ENCODE measurements around the gene TUBA4A. TPM values are rescaled to one million over a fixed set of nuclear protein-coding genes. Genes with fewer than 3 reads are reported as not detected.

The TUBA4A gene
- polyA plus RNA-seq, 1 donor from 2014 or later: 229 TPM

GRCh38 chr2:219245148-219245898, 8.4 kb downstream of the TUBA4A start, which contains the start of the genes GLB1L and STK16:
TSS of gene GLB1L (minus strand) at chr2:219245444. CDS start at chr2:219243573, 1,871 bp downstream.
TSS of gene STK16 (plus strand) at chr2:219245479. CDS start at chr2:219246000, 521 bp downstream.
- Mint-ChIP-seq H3K27ac (peak within 1 kb of the TSS; percentile 85 to 98 (median 97)), H3K27me3 (peaks cover 1% of the 10 kb centered on the region), H3K4me1 (peaks cover 33 to 47% (median 43%) of the 10 kb centered on the region in 3 donors), H3K36me3 (peaks cover 1% of the 10 kb centered on the region), H3K4me3 (peak within 1 kb of the TSS; percentile 84 to 96 (median 92)), H3K9me3 (no peaks in the 10 kb centered on the region)

- peaks cover 27 to 42% (median 41%) of the 10 kb centered on the region in 3 donors for H3K4me1 Mint-ChIP-seq
- peaks cover 1% of the 10 kb centered on the region for H3K36me3 Mint-ChIP-seq
- H3K4me3 Mint-ChIP-seq: peak overlapping the region; percentile 84 to 96 (median 92)
Measured at GRCh38 chr2:219244789-219245147, 8.9 kb downstream of the TUBA4A start.

GRCh38 chr2:219243291-219243761, 10.4 kb downstream of the TUBA4A start:
- Mint-ChIP-seq H3K36me3 (peaks cover 1% of the 10 kb centered on the region), H3K4me1 (peaks cover 15 to 29% (median 28%) of the 10 kb centered on the region in 3 donors), H3K27me3 (peaks cover 1% of the 10 kb centered on the region), H3K9me3 (no peaks in the 10 kb centered on the region), H3K27ac (peak overlapping the region; percentile 63 to 73 (median 72)), H3K4me3 (peak overlapping the region; percentile 39 to 68 (median 50))

More at GRCh38 chr2:219244789-219245147, 8.9 kb downstream of the TUBA4A start:
- Mint-ChIP-seq H3K9me3 (no peaks in the 10 kb centered on the region), H3K27ac (peak overlapping the region; percentile 85 to 98 (median 97)), H3K27me3 (peaks cover 1% of the 10 kb centered on the region)

- Mint-ChIP-seq H3K36me3 (peaks cover 6% of the 10 kb centered on the region), H3K27me3 (no peaks in the 10 kb centered on the region), H3K9me3 (no peaks in the 10 kb centered on the region), H3K4me1 (peaks cover 6 to 17% (median 15%) of the 10 kb centered on the region in 3 donors), H3K27ac (no peak overlapping the region), H3K4me3 (peak overlapping the region in 1 of 4 donors; percentile 76)
Measured at GRCh38 chr2:219234331-219234730, 19.4 kb downstream of the TUBA4A start.

GRCh38 chr2:219230059-219230540, 23.6 kb downstream of the TUBA4A start:
- Mint-ChIP-seq H3K36me3 (peaks cover 5% of the 10 kb centered on the region), H3K27ac (peak overlapping the region; percentile 92 to 98 (median 97)), H3K4me3 (peak overlapping the region; percentile 99 to 100 (median 100)), H3K9me3 (no peaks in the 10 kb centered on the region), H3K27me3 (no peaks in the 10 kb centered on the region), H3K4me1 (peaks cover 16 to 28% (median 20%) of the 10 kb centered on the region in 3 donors)

DNA sequence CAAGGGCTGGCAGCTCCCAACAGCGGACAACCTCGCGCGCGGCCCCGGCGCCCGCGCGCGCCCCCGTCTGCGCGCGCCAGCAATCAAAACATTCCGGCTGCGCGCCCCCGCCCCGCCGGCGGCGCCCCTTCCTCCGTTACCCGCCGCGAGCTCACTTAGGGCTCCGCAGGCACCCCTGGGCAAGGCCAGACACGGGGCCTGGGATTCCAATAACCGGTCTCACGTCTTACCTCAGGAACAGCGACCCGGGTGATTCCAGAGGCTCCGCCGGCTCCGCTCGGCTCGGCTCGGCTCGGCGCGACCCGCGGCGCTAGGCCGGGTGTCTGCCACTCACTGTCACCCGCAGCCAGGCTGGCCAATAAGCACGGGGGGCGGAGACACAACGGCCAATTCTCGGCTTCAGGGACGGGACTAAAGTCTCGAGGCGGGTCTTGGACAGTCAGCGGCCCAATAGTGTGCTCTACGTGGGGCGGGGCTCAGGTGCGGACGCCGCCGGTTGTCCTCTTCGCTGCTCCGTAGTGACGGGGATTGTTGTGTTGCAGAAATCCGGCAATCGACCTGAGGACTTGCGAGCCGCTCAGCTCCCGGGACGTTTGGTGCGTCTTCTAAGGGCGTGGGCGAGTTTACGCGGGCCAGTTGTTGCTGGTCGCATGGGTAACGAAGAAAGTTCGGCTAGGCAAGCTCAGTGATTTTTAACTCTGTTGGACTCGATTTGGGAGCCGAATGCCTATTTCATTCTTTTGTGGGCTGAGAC, 24.2 kb downstream of the TUBA4A start, which contains the start of the genes ANKZF1 and ATG9A:
ANKZF1 (plus strand) TSS at position 502 of the 754 bp plus-strand sequence. CDS start 452 bp downstream, outside the sequence.
ATG9A (minus strand) TSS at position 332 of the 754 bp plus-strand sequence. CDS start 1,612 bp downstream, outside the sequence.
- peak within 1 kb of the TSS; percentile 92 to 98 (median 97) for H3K27ac Mint-ChIP-seq
- H3K4me3 Mint-ChIP-seq: peak within 1 kb of the TSS; percentile 99 to 100 (median 100)
- H3K27me3 Mint-ChIP-seq: no peaks in the 10 kb centered on the region
- peaks cover 5% of the 10 kb centered on the region for H3K36me3 Mint-ChIP-seq
- peaks cover 19 to 26% (median 21%) of the 10 kb centered on the region in 3 donors for H3K4me1 Mint-ChIP-seq
- H3K9me3 Mint-ChIP-seq: no peaks in the 10 kb centered on the region

DNA sequence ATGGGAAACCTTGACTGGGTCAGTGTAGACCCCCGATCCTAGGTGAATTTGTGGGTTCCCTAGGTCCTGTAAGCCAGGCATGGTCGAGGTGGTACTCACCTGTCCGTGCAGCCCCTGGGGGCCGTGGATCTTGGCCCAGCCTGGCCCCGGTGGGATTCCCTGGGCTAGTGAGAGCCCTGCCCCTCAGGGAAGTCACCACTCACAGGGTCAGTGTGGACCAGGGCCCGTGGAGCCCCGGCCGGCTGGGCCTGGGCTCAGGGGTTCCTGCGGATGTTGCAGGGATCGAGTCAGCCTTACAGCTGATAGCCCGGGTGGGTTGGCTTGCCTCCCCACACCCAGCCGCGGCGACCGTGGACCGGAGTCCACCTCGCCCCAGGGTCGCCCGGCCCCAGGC, 24.8 kb downstream of the TUBA4A start:
- Mint-ChIP-seq H3K9me3 (no peaks in the 10 kb centered on the region), H3K36me3 (peaks cover 4% of the 10 kb centered on the region), H3K27me3 (no peaks in the 10 kb centered on the region), H3K4me3 (peak overlapping the region; percentile 87 to 99 (median 94)), H3K4me1 (peaks cover 17 to 24% (median 21%) of the 10 kb centered on the region in 3 donors), H3K27ac (peak overlapping the region in 1 of 3 donors; percentile 92)

- Mint-ChIP-seq H3K36me3 (peaks cover 3% of the 10 kb centered on the region), H3K27ac (peak overlapping the region in 1 of 3 donors; percentile 92), H3K27me3 (no peaks in the 10 kb centered on the region), H3K4me1 (peaks cover 17 to 24% (median 21%) of the 10 kb centered on the region in 3 donors), H3K9me3 (no peaks in the 10 kb centered on the region), H3K4me3 (peak overlapping the region; percentile 87 to 99 (median 94))
Measured at GRCh38 chr2:219228041-219228910, 25.4 kb downstream of the TUBA4A start.

GRCh38 chr2:219225350-219225749, 28.4 kb downstream of the TUBA4A start:
- Mint-ChIP-seq H3K9me3 (no peaks in the 10 kb centered on the region), H3K4me3 (peak overlapping the region in 1 of 4 donors; percentile 85), H3K36me3 (peaks cover 3% of the 10 kb centered on the region), H3K27ac (peak overlapping the region in 1 of 3 donors; percentile 76), H3K27me3 (no peaks in the 10 kb centered on the region), H3K4me1 (peaks cover 11 to 21% (median 15%) of the 10 kb centered on the region in 3 donors)

- Mint-ChIP-seq H3K27ac (peak overlapping the region in 1 of 3 donors; percentile 73), H3K27me3 (no peaks in the 10 kb centered on the region), H3K36me3 (no peaks in the 10 kb centered on the region), H3K4me3 (peak overlapping the region in 2 of 4 donors; percentile 17 to 85), H3K4me1 (peaks cover 7 to 16% (median 13%) of the 10 kb centered on the region in 3 donors), H3K9me3 (no peaks in the 10 kb centered on the region)
Measured at GRCh38 chr2:219223831-219224610, 29.7 kb downstream of the TUBA4A start.

DNA sequence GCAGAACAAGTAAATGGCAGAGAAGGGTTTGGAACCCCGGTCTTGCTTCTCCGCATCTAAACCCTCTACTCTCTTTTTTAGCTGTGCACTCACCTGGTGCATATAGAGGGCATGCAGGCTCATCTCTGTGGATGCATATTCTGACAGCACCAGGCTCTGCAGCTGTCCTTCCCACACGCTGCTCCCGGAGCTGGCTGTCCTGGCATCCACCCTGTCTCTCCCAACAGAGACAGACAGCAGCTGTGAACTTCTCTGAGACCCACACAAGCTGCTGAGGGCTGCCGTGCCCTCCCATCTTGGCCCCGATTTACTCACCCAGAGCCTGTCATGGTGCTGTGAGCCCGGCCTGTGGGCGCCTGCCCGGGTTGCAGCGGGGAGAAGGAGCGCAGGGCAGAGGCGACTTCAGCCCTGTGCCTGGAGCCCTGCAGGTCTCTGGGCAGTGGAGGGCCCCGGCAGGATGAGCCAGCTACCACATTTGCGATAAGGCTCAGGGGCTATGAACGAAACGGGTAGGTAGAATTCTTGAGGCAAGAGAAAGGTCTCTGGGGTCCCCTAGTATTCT, 31.7 kb downstream of the TUBA4A start:
- Mint-ChIP-seq H3K9me3 (no peaks in the 10 kb centered on the region), H3K4me3 (no peak overlapping the region), H3K4me1 (peaks cover 9 to 20% (median 14%) of the 10 kb centered on the region in 3 donors), H3K27ac (no peak overlapping the region), H3K27me3 (no peaks in the 10 kb centered on the region), H3K36me3 (no peaks in the 10 kb centered on the region)

- Mint-ChIP-seq H3K27ac (no peak overlapping the region), H3K36me3 (no peaks in the 10 kb centered on the region), H3K4me3 (peak overlapping the region in 1 of 4 donors; percentile 52), H3K27me3 (no peaks in the 10 kb centered on the region), H3K9me3 (no peaks in the 10 kb centered on the region), H3K4me1 (peaks cover 13 to 15% (median 15%) of the 10 kb centered on the region in 3 donors)
Measured at GRCh38 chr2:219220652-219221402, 32.9 kb downstream of the TUBA4A start.
